H1 (cell line): ENCODE results near the gene ARTN.

Experiments
- CBX5 ChIP-seq: fragments of 300-800, 300-1000 bp; sonication (generic); IDR thresholded peaks from 2 replicates; pipeline ENCODE4 v1.7.1; 2016; ENCODE audit warnings: antibody characterized with exemption, low read length, low read depth
- CTCF ChIP-seq, 3 experiments: IDR thresholded peaks; 1 replicate in 2 of 3; 2 replicates in 1 of 3; pipeline versions ENCODE4 v1.5.1 to v1.6.1; 2011; ENCODE audit warnings: low read length in 3 of 3, mild to moderate bottlenecking in 3 of 3, inconsistent platforms in 2 of 3, low read depth in 1 of 3, moderate library complexity in 1 of 3; ENCODE audit not compliant: insufficient read depth in 1 of 3; ENCODE audit errors: control extremely low read depth in 1 of 3
- HDAC2 ChIP-seq, 2 experiments: fragments of 300-600 bp in 1 of 2; sonication (generic) in 1 of 2; IDR thresholded peaks; 2 replicates each; pipeline ENCODE4 v1.6.1; 2011 to 2012; ENCODE audit warnings: low read depth in 2 of 2, low read length in 2 of 2, mild to moderate bottlenecking in 2 of 2, moderate library complexity in 2 of 2, borderline replicate concordance in 1 of 2, inconsistent platforms in 1 of 2
- MAX ChIP-seq: IDR thresholded peaks from 2 replicates; pipeline ENCODE4 v1.6.1; 2012; ENCODE audit warnings: inconsistent platforms
- POLR2A ChIP-seq, 2 experiments: IDR thresholded peaks; 1 replicate in 1 of 2; 2 replicates in 1 of 2; pipeline ENCODE4 v1.6.1; 2011; ENCODE audit warnings: low read depth in 2 of 2, low read length in 2 of 2, mild to moderate bottlenecking in 2 of 2; ENCODE audit errors: control extremely low read depth in 1 of 2
- RFX5 ChIP-seq: IDR thresholded peaks from 2 replicates; pipeline ENCODE4 v1.6.1; 2011; ENCODE audit warnings: low read depth, low read length, improper control_type of control experiment, borderline replicate concordance
- SIN3A ChIP-seq, 2 experiments: IDR thresholded peaks in 1 of 2; conservative IDR thresholded peaks in 1 of 2; 2 replicates each; pipeline ENCODE4 v1.6.1; 2011 to 2012; ENCODE audit warnings: low read length in 2 of 2, improper control_type of control experiment in 1 of 2, low read depth in 1 of 2, mild to moderate bottlenecking in 1 of 2
- TAF1 ChIP-seq: IDR thresholded peaks from 2 replicates; pipeline ENCODE4 v1.6.1; 2011; ENCODE audit warnings: mild to moderate bottlenecking, low read depth, low read length
- USF2 ChIP-seq: IDR thresholded peaks from 2 replicates; pipeline ENCODE4 v1.6.1; 2011; ENCODE audit warnings: low read length, improper control_type of control experiment
- YY1 ChIP-seq: IDR thresholded peaks from 2 replicates; pipeline ENCODE4 v1.6.1; 2011; ENCODE audit warnings: low read depth, mild to moderate bottlenecking, low read length

GRCh38 chr1:43957407-43958040 lies 23.9 kb downstream of the ARTN start:
- TF ChIP-seq YY1 (no peak), POLR2A (IDR thresholded peaks at IDR 0.05; ENCODE audit: control extremely low read depth in 1 of 2, low read depth in 2 of 2, low read length in 2 of 2) (no peak), TAF1 (no peak), RFX5 (no peak), SIN3A (conservative IDR thresholded peaks at IDR 0.05 in 1 of 2, IDR thresholded peaks at IDR 0.05 in 1 of 2; ENCODE audit: low read depth in 1 of 2, low read length in 2 of 2) (no peak), HDAC2 (IDR thresholded peaks at IDR 0.05; ENCODE audit: borderline replicate concordance in 1 of 2, low read depth in 2 of 2, low read length in 2 of 2) (no peak), CTCF (IDR thresholded peaks at IDR 0.05; ENCODE audit: control extremely low read depth in 1 of 3, insufficient read depth in 1 of 3, low read depth in 1 of 3, low read length in 3 of 3) (no peak), USF2 (no peak), MAX (no peak), CBX5 (no peak)
